H9 (cell line): ENCODE results near the gene ZBTB20. TPM values are rescaled to one million over a fixed set of nuclear protein-coding genes. Genes with fewer than 3 reads are reported as not detected.
A peak's percentile ranks its signal among the peaks of the same experiment; 100 is the strongest.

Experiments used
- DNase-seq: peaks from one replicate; pipeline ENCODE4 v3.0.0-alpha.2; 2017
- H2AFZ ChIP-seq: one replicate; pipeline ENCODE4 v1.6.1; 2013; ENCODE audit warnings: mild to moderate bottlenecking, low read length, control low read depth, moderate library complexity
- H2AK5ac ChIP-seq: 2 replicates; pipeline ENCODE4 v1.6.1; 2013; ENCODE audit warnings: low read length, control low read depth, mixed read lengths; ENCODE audit not compliant: insufficient read length
- H2BK120ac ChIP-seq: one replicate; pipeline ENCODE4 v1.6.1; 2013; ENCODE audit warnings: low read depth, mild to moderate bottlenecking, low read length, control low read depth, inconsistent platforms; ENCODE audit not compliant: poor library complexity, severe bottlenecking
- H2BK12ac ChIP-seq: 2 replicates; pipeline ENCODE4 v1.6.1; 2013; ENCODE audit warnings: low read length, control low read depth, mixed read lengths, low read depth; ENCODE audit not compliant: insufficient read length
- H2BK15ac ChIP-seq: 2 replicates; pipeline ENCODE4 v1.6.1; 2013; ENCODE audit warnings: low read depth, low read length, control low read depth
- H2BK20ac ChIP-seq: one replicate; pipeline ENCODE4 v1.6.1; 2013; ENCODE audit warnings: low read depth, mild to moderate bottlenecking, low read length, control low read depth, inconsistent platforms; ENCODE audit not compliant: poor library complexity, severe bottlenecking
- H2BK5ac ChIP-seq: 2 replicates; pipeline ENCODE4 v1.6.1; 2013; ENCODE audit warnings: low read length, control low read depth, mixed read lengths; ENCODE audit not compliant: insufficient read length
- H3K14ac ChIP-seq: 2 replicates; pipeline ENCODE4 v1.6.1; 2013; ENCODE audit warnings: low read length, control low read depth; ENCODE audit not compliant: insufficient read depth
- H3K18ac ChIP-seq: 2 replicates; pipeline ENCODE4 v1.6.1; 2013; ENCODE audit warnings: low read depth, mild to moderate bottlenecking, mixed read lengths, low read length, control low read depth; ENCODE audit not compliant: insufficient read length
- H3K23ac ChIP-seq: 2 replicates; pipeline ENCODE4 v1.6.1; 2013; ENCODE audit warnings: low read length, control low read depth, mixed read lengths, low read depth; ENCODE audit not compliant: insufficient read length
- H3K23me2 ChIP-seq: 2 replicates; pipeline ENCODE4 v1.6.1; 2013; ENCODE audit warnings: low read depth, mild to moderate bottlenecking, mixed read lengths, low read length, control low read depth; ENCODE audit not compliant: insufficient read length, poor library complexity, severe bottlenecking
- H3K27ac ChIP-seq: 2 replicates; pipeline ENCODE4 v1.5.1; 2013; ENCODE audit warnings: low read length, control low read depth, mixed read lengths, low read depth; ENCODE audit not compliant: insufficient read length
- H3K27me3 ChIP-seq: 2 replicates; pipeline ENCODE4 v1.6.1; 2013; ENCODE audit warnings: low read length, control low read depth, inconsistent platforms; ENCODE audit not compliant: insufficient read depth
- H3K4ac ChIP-seq: 2 replicates; pipeline ENCODE4 v1.6.1; 2013; ENCODE audit warnings: low read depth, mild to moderate bottlenecking, control low read depth, inconsistent platforms, low read length, moderate library complexity
- H3K4me1 ChIP-seq: 2 replicates; pipeline ENCODE4 v1.6.1; 2013; ENCODE audit warnings: low read length, control low read depth, inconsistent platforms; ENCODE audit not compliant: insufficient read depth
- H3K4me2 ChIP-seq: 2 replicates; pipeline ENCODE4 v1.6.1; 2013; ENCODE audit warnings: low read length, control low read depth, mixed read lengths; ENCODE audit not compliant: insufficient read length, insufficient read depth
- H3K56ac ChIP-seq: 2 replicates; pipeline ENCODE4 v1.6.1; 2013; ENCODE audit warnings: low read depth, mild to moderate bottlenecking, mixed read lengths, low read length, control low read depth; ENCODE audit not compliant: insufficient read length
- H3K79me1 ChIP-seq: 2 replicates; pipeline ENCODE4 v1.6.1; 2013; ENCODE audit warnings: low read depth, mild to moderate bottlenecking, moderate library complexity, low read length, control low read depth, inconsistent platforms; ENCODE audit not compliant: insufficient read depth, poor library complexity, severe bottlenecking
- H3K79me2 ChIP-seq: 2 replicates; pipeline ENCODE4 v1.6.1; 2013; ENCODE audit warnings: low read length, control low read depth, inconsistent platforms; ENCODE audit not compliant: insufficient read depth
- H3K9ac ChIP-seq: 2 replicates; pipeline ENCODE4 v1.6.1; 2013; ENCODE audit warnings: low read length, control low read depth, mixed read lengths; ENCODE audit not compliant: insufficient read length; ENCODE audit errors: extremely low read depth
- H3K9me3 ChIP-seq: one replicate; pipeline ENCODE4 v1.6.1; 2013; ENCODE audit warnings: low read depth, low read length, inconsistent platforms; ENCODE audit not compliant: control insufficient read depth
- H3T11ph ChIP-seq: one replicate; pipeline ENCODE4 v1.6.1; 2013; ENCODE audit warnings: mild to moderate bottlenecking, low read length, control low read depth, inconsistent platforms
- H4K20me1 ChIP-seq: one replicate; pipeline ENCODE4 v1.6.1; 2013; ENCODE audit not compliant: control insufficient read depth, insufficient read length, insufficient read depth
- H4K5ac ChIP-seq: 2 replicates; pipeline ENCODE4 v1.6.1; 2013; ENCODE audit warnings: low read depth, mild to moderate bottlenecking, mixed read lengths, low read length, control low read depth; ENCODE audit not compliant: insufficient read length
- H4K8ac ChIP-seq: replicated peaks from 2 replicates; pipeline ENCODE4 v1.6.1; 2013; ENCODE audit warnings: low read length, control low read depth, mixed read lengths, low read depth; ENCODE audit not compliant: insufficient read length
- H4K91ac ChIP-seq: 2 replicates; pipeline ENCODE4 v1.6.1; 2013; ENCODE audit warnings: low read depth, mild to moderate bottlenecking, moderate library complexity, mixed read lengths, low read length, control low read depth; ENCODE audit not compliant: insufficient read length
- H3K27ac Mint-ChIP-seq, 3 experiments: 2 replicates in 2 of 3; 3 replicates in 1 of 3; pipeline ENCODE4 v1.8.0; 2020 to 2021; ENCODE audit warnings: mixed read lengths in 3 of 3, mild to moderate bottlenecking in 1 of 3, moderate library complexity in 1 of 3
- H3K27me3 Mint-ChIP-seq: 2 replicates; pipeline ENCODE4 v1.8.0; 2021; ENCODE audit warnings: low read depth, mild to moderate bottlenecking, moderate library complexity, mixed read lengths
- H3K36me3 Mint-ChIP-seq, 3 experiments: 2 replicates in 2 of 3; 3 replicates in 1 of 3; pipeline ENCODE4 v1.8.0; 2020 to 2021; ENCODE audit warnings: low read depth in 3 of 3, mixed read lengths in 3 of 3; ENCODE audit not compliant: insufficient read depth in 1 of 3
- H3K4me1 Mint-ChIP-seq, 2 experiments: 2 replicates each; pipeline ENCODE4 v1.8.0; 2020; ENCODE audit warnings: mixed read lengths in 2 of 2
- H3K4me3 Mint-ChIP-seq, 2 experiments: 2 replicates in 1 of 2; 3 replicates in 1 of 2; pipeline ENCODE4 v1.8.0; 2020 to 2021; ENCODE audit warnings: mild to moderate bottlenecking in 2 of 2, mixed read lengths in 2 of 2, moderate library complexity in 1 of 2
- H3K9me3 Mint-ChIP-seq, 2 experiments: 2 replicates in 1 of 2; 3 replicates in 1 of 2; pipeline ENCODE4 v1.8.0; 2020; ENCODE audit warnings: mild to moderate bottlenecking in 2 of 2, mixed read lengths in 2 of 2, moderate library complexity in 1 of 2
- WGBS: extraction: QIAGEN DNeasy Blood & Tissue Kit; methylation state at CpG from one replicate; pipeline ENCODE4 v1.1.7; 2013; ENCODE audit warnings: missing lambda C conversion rate, low lambda C conversion rate, mixed read lengths; ENCODE audit not compliant: insufficient read length; ENCODE audit errors: extremely low coverage; 5-methylcytosine and 5-hydroxymethylcytosine counted together
- total RNA-seq: library from RNA; stranded (reverse); gene quantifications from 2 replicates; pipeline ENCODE4 v1.2.1, GENCODE V29; 2021
- TF ChIP-seq, protein P1 (sequence below): fragments of 200-600 bp; sonication (generic); conservative IDR thresholded peaks from 3 replicates; pipeline ENCODE4 v1.8.0; 2021; ENCODE audit warnings: antibody characterized with exemption, mild to moderate bottlenecking

ZBTB20 gene
- total RNA-seq, 1 experiment from 2014 or later = 0.70 TPM

DNA sequence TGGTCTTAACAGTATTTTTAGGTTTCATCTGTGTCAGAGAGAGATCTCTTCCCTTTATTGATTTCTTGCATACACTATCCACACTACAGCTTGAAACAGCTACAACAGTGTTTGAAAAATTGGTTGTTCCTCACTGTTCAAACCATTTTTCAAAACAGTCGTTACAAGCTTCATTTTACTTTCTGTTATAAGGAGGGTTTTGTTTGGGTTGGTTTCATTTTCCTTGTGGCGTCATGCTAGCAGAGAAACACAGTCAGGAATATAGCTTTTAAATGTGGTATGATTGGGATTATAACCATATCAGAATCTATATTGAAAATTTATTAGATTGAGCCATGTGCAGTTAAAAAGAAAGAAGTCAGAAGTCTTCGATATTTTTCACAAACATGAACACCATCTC lies 400.6 kb downstream of the ZBTB20 start:
- H4K5ac ChIP-seq = no peak overlapping the region
- no peaks in the 10 kb centered on the region for H3K23me2 ChIP-seq
- H3K4me1 ChIP-seq = no peaks in the 10 kb centered on the region
- H2AK5ac ChIP-seq = no peak overlapping the region
- H3K27ac ChIP-seq = no peak overlapping the region
- H3T11ph ChIP-seq = no peak overlapping the region
- no peak overlapping the region for H4K8ac ChIP-seq
- no peaks in the 10 kb centered on the region for H3K79me2 ChIP-seq
- Mint-ChIP-seq H3K36me3 (no peaks in the 10 kb centered on the region), H3K27ac (peak overlapping the region in 2 of 3 experiments; percentile 52 to 61; a peak in 2 of 7 replicates), H3K4me3 (no peak overlapping the region), H3K4me1 (no peaks in the 10 kb centered on the region), H3K9me3 (no peaks in the 10 kb centered on the region), H3K27me3 (no peaks in the 10 kb centered on the region)
- no peaks in the 10 kb centered on the region for H3K27me3 ChIP-seq
- no peak for DNase-seq
- no peak overlapping the region for H3K9ac ChIP-seq
- H3K56ac ChIP-seq = no peak overlapping the region
- H3K18ac ChIP-seq = no peak overlapping the region
- H3K4ac ChIP-seq = no peak overlapping the region
- no peaks in the 10 kb centered on the region for H3K79me1 ChIP-seq
- H2BK15ac ChIP-seq = no peak overlapping the region
- no peak overlapping the region for H2AFZ ChIP-seq
- WGBS = no CpG with 5 or more reads among the region's 3 CpGs
- H2BK5ac ChIP-seq = no peak overlapping the region
- H4K20me1 ChIP-seq = no peaks in the 10 kb centered on the region
- H2BK120ac ChIP-seq = no peak overlapping the region
- no peak overlapping the region for H3K23ac ChIP-seq
- H2BK12ac ChIP-seq = no peak overlapping the region
- no peak overlapping the region for H2BK20ac ChIP-seq
- TF ChIP-seq, protein P1, sequence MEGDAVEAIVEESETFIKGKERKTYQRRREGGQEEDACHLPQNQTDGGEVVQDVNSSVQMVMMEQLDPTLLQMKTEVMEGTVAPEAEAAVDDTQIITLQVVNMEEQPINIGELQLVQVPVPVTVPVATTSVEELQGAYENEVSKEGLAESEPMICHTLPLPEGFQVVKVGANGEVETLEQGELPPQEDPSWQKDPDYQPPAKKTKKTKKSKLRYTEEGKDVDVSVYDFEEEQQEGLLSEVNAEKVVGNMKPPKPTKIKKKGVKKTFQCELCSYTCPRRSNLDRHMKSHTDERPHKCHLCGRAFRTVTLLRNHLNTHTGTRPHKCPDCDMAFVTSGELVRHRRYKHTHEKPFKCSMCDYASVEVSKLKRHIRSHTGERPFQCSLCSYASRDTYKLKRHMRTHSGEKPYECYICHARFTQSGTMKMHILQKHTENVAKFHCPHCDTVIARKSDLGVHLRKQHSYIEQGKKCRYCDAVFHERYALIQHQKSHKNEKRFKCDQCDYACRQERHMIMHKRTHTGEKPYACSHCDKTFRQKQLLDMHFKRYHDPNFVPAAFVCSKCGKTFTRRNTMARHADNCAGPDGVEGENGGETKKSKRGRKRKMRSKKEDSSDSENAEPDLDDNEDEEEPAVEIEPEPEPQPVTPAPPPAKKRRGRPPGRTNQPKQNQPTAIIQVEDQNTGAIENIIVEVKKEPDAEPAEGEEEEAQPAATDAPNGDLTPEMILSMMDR = no peak
- no peaks in the 10 kb centered on the region for H3K9me3 ChIP-seq
- H4K91ac ChIP-seq = no peak overlapping the region
- no peak overlapping the region for H3K14ac ChIP-seq
- no peak overlapping the region for H3K4me2 ChIP-seq
